ENCODE results near the gene RPS6KA4.
A peak's percentile ranks its signal among the peaks of the same experiment; 100 is the strongest.

GRCh38 chr11:64317961-64318765 lies 40.8 kb upstream of the RPS6KA4 start, which contains the start of gene PRDX5:
- TF ChIP-seq SMC3 (IDR thresholded peaks at IDR 0.05; ENCODE audit: low read depth, low read length) (peak; percentile 31; the same call in 1 of the 2 replicates), YY1 (IDR thresholded peaks at IDR 0.05; ENCODE audit: low read depth) (peak; percentile 52; the same call in 1 of the 2 replicates), CTCF (IDR thresholded peaks at IDR 0.05) (peak; percentile 33; the same call in 1 of the 2 replicates), MEF2A (IDR thresholded peaks at IDR 0.05; ENCODE audit: borderline replicate concordance, low read depth) (no peak), TAF1 (IDR thresholded peaks at IDR 0.05; ENCODE audit: borderline replicate concordance, low read depth, low read length) (no peak; the same call in 1 of the 2 replicates), TCF12 (IDR thresholded peaks at IDR 0.05) (no peak), POLR2AphosphoS5 (IDR thresholded peaks at IDR 0.05; ENCODE audit: low read depth, low read length) (peak; percentile 58; the same call in 1 of the 2 replicates)

All from SK-N-SH (cell line).